ENCODE measurements around the gene SBK2.
"Not testable (repeated sequence)": the region's sequence is repeated elsewhere in the genome, so short reads cannot be mapped to it uniquely, and the experiment has no call there.

SBK2 gene

DNA sequence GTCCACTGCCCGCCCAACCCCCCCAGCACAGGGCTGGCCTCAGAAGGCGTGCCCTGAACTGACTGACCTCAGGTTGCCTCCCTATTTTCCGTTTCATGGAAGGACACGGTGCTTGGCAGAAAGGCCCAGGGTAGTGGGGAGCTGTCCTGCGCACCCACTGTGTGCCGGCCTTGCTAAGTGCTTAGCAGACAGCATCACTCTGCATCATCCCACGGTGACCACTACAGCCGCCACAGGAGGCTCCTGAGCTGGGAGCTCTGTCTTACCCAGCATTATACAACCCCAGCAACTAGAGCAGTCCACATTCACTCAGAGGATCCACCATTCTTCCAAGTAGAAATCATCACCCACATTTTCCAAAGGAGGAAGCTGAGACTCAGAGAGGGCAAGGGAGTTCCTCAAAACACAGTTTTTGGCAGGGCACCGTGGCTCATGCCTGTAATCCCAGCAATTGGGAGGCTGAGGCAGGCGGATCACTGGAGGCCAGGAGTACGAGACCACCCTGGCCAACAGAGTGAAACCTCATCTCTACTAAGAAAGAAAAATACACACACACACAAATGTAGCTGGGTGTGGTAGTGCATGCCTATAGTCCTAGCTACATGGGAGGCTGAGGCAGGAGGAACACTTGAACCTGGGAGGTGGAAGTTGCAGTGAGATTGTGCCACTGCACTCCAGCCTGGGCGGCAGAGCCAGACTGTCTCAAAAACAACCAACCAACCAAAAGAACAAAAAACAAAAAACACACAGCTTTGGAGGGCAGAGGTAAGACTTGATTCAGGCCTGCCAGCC lies 1.6 kb downstream of the SBK2 start:
- DNase-seq, result no peak

DNA sequence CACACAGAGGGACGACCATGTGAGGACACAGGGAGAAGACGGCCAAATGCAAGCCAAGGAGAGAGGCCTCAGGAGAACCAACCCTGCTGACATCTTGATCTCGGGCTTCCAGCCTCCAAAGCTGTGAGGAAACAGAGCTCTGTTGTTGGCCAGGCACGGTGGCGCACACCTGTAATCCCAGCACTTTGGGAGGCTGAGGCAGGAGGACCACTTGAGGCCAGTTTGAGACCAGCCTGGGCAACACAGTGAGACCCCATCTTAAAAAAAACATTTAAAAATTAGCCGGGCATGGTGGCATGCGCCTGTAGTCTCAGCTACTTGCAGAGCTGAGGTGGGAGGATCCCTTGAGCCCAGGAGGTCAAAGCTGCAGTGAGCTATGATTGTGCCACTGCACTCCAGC lies 2.7 kb downstream of the SBK2 start:
- not testable (repeated sequence) for DNase-seq

DNA sequence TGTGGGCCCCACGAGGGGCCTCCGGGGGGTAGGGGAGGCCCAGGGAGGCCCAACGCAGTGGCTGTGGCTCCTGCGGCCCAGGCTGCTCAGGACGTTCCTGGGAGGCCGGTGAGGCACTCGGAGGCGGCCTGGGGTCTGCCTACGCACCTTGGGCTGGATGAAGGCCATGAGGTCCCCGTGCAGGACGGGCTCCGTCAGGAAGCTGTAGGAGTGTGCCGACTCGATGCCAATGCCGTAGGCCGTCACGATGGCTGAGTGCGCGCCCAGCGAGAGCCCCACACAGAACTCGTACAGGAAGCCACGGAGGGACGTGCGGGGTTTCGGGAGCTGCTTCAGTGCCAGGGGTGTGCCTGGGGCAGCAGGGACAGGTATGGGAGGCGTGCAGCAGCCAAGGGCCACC lies 5.9 kb downstream of the SBK2 start:
- no peak for DNase-seq

DNA sequence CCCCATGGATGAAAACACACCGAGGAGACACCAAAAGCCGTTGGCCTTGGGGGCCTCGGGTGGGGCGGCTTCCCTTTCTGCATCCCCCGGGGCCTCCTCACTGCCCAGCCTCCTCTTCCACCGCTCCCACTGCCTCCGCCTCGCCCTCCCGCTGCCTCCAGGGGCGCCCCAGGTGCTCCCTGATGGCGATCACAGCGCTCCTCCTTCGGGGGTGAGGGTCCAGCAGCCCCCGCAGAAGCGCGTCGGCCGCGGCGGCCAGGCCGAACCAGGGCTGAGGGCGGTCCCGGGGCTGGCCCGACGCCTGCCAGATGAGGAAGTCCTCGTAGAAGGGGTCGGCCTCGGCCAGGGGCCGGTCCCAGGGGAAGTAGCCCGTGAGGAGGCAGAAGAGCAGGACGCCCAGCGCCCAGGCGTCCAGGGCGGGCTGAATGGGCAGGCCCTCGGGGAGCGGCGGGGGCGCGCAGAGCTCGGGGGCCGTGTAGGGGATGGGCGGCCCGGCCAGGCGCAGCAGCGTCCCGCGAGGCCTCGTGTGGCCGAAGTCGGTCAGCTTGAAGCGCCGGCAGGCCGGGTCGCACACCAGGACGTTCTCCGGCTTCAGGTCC lies 7.2 kb downstream of the SBK2 start:
- no peak for DNase-seq

DNA sequence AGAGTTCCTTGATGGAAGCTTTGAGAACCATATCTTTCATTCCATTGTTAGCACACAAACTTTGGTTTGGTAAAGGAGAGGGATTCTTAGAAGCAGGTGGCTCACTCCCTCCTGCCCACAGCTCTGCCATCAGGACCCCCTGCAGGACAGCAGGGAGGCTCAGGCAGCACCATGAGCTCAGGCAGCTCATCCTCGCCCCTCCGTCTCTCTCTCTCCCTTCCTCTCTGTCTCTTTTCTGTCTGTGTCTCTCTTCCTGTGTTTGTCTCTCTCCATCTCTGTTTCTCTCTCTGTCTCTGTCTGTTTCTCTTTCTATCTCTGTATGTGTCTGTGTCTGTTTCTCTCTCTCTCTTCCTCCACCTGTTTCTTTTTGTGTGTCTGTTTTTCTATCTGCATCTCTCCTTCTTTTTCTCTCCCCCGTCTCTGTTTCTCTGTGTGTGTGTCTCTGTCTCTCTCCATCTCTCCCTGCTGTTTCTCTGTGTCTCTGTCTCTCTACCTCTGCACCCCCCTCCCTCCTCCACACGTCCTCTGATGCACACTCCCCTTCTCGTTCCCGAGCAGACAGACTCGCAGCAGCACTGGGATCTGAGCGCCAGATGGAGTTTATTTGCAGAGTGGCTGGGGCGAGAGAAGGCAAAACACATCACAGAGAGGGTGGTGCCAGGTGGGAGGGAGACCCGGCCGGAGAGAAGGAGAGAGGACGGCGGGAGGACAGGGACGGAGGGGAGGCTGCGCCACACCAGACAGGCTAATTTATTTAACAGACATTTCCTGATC lies 8.7 kb downstream of the SBK2 start:
- DNase-seq, result peak in 2 of 14 donors; percentile 9 to 94

DNA sequence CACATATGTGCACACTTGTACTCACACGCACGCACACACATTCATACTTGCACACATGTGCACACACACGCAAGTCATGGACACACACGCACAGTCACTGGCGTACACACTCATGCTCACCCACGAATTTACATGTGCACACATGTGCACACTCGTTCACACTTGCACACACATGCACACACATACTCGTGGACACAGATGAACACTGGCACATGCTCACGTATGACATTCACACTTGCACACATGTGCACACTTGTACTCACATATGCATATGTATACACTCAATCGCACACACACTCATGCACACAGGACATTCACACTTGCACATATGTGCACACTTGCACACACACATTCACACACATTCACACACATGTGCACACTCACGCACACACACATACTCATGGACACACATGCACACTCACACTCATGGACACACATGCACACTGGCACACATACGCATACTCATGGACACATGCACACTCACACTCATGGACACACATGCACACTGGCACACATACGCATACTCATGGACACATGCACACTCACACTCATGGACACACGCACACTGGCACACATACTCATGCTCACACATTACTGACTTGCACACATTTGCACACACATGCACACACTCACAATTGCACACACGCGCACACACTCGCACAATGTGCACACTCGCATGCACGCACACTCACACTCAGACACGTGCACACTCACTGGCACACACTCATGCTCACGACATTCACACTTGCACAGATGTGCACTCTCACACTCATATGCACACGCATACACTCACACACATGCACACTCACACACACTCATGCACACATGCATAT lies 9.5 kb downstream of the SBK2 start:
- no peak for DNase-seq

DNA sequence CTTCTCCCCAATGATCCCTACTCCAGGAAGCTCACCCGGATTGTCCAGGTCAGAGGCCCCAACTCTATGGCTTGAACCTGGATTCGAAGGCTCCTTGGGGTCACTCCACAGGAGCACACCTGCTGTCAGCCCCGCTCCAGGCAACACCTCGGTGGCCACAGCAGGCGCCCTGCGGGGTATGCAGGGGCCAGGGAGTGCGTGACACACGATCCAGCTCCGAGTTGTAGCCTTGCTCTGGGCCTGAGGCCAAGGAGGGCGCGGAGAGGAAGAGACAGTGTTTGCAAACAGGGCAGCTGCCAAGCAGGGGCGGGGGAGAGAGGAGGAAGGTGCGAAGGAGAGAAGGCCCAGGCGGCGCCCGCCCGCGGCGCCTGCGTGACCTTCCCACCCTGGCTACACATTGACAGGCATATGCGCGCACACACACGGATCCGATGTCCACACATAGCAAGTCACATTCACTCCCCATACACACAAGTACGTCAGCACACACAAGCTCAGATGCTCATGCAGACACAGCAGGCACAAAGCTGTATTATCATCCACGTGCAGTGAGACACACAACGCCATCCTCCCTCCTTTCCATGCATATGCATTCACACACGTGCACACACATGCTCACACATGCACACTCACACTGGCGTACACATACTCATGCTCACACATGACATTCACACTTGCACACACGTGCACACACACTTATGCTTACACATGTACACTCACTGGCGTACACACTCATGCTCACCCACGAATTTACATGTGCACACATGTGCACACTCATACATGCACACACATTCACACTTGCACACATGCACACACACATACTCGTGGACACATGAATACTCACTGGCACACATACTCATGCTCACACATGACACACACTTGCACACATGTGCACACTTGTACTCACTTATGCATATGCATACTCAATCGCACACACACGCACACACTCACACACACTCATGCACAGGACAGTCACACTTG lies 10.4 kb downstream of the SBK2 start:
- DNase-seq, result peak in 2 of 14 donors; percentile 4 to 50

DNA sequence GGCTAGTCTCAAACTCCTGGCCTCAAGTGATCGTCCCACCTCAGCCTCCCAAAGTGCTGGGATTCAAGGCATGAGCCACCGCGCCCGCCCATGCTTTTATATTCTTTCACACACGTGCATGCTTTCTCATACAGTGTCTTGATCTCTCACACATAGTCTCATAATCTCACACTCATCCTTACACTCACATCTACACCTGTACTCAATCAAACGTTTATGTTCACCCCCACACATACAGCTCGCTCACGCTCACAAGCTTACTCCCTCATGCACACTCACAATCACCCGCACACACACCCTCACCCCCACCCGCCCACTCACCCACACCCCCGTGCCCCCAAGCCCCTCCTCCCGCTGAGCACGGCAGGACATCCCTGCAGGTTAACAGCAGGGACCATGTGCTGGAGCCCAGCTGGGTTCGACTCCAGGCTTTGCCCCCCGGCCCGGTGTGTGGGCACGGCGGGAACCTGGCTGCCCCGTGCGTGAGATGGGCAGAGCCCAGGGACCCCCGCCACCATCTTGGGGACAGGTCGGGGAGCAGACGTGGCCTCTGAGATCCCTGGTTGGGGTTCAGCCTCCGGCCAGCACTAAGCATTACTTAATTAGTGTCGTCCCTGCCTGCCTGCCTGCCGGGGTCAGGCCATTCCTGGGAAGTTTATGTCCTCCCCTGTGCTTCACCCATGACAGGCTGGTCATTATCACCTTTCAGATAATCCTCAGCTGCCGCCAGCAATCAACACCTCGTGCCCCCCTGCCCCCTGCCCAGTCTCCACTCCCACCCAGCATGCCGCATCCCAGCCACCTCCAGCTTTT lies 11.4 kb downstream of the SBK2 start:
- no peak for DNase-seq

DNA sequence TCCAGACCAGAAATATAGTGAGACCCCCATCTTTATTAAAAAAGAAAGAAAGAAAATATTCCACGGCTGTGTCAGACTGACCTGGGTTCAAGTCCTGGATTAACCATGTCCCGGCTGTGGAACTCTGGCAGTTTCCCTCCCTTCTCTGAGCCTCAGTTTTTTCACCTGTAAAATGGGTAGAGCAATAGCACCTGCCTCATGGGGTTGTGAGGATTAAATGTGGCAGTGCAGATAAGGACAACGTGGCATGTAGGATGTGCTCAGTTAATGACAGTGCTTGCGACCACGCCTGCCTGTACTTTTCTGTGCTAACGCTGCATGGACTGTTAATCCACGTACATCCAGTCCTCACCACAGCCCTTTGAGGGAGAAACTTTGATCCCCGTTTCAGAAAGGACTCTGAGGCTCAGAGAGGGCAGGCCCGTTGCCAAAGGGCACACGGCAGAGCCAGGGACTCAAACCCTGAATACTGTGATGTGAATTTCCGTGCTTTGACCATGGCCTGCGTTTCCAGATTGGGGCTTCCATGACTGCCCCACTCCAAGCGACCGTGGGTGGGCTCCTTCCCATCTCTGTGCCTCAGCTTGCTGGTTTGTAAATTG lies 16.1 kb downstream of the SBK2 start:
- no peak for DNase-seq

DNA sequence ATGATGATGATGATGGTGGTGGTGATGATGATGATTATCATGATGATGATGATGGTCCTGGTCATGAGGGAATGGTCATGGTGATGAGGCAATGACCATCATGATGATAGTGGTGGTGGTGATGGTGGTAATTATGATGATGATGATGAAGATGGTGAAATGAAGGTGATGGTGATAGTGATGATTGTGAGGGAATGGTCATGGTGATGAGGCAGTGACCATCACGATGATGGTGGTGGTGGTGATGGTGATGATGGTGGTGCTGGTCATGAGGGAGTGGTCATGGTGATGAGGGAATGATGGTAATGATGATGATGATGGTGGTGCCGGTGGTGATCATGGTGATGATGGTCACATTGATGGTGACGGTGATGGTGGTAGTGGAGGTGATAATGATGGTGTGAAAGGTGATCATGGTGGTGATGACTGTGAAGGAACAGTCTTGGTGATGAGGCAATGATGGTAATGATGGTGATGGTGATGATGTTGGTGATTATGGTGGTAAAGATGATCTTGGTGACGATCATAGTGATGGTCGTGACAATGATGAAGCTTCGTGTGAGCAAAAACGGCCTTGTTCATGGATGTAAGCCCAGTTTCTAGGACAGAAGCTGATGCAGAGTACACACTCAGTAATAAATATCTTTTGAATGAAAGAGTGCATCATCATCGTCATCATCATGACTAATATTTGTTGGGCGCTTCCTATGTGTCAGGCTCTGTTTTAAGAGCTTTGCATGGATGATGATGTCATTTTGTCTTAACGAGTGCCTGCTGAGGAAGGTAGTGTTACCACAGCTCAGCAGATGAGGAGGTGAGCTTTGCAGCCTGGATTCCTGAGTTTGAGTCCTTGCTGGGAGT lies 17.3 kb downstream of the SBK2 start:
- no peak for DNase-seq

DNA sequence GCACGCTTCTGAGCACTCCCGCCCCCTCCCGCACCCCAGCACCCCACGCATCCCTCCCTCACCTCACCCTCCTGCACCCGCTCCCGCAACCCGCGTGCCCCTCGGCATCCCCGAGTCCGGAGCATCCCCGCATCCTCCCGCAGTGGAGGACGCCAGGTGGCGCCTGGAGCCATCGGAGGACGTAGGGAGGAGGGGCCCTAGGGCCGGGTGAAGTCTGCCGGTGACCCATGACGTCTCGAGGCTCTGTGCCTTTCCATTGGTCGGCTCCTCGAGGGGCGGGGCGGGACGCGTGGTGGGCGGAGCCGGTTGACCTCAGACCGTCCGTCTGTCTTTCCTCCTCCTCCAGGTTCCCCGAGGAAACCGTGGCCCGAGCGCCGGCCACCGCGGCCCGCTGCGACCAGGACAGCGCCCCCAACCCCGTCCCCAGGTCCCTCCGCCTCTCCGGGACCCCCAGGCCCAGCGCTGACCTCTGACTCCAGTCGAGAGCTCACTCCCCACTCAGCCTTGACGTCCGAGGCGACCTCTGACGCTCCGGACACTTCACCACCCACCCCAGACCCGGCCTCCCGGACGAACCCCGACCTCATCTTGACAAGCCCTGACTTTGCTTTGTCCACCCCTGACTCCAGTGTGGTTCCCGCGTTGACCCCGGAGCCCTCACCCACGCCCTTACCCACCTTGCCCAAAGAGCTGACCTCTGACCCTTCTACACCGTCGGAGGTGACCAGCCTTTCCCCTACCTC lies 19.9 kb downstream of the SBK2 start:
- peak; percentile 36 to 91 (median 85) for DNase-seq

DNA sequence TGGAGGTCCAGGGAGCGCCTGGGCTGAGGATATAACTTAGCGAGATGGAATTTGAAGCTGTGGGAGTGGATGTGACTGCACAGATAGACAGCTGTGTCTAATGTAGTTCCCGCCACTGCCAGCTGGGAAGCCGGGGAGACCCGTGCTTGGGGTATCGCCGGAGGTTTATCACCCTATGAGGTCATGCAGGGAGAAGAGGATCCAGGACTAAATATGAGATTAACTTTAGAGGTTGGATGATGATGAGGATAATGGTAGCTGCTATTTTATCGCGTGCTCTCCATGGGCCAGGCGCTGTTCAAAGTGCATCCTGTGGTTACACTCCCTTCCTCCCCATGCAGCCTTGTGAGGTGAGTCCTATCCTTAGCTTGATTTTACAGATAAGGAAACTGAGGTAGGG lies 28.8 kb downstream of the SBK2 start:
- no peak for DNase-seq

DNA sequence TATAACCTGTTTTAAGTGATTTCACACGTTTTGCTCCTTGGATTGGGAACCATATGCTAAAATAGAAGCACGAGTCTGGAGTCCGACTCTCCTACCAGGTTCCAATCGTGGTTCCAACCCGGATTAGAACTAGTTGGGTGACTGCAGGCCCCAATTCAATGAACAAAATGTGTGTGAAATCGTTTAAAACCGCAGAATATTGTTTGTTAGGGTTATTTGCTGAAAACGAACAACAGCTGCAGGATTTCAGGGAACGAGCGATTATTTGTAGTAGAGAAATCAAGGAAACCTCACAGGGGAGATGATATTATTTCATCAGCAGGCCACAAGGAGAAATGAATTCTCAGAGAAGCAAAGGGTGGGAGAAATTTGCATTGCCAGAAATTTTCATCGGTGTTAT lies 32.0 kb downstream of the SBK2 start:
- DNase-seq, result no peak

DNA sequence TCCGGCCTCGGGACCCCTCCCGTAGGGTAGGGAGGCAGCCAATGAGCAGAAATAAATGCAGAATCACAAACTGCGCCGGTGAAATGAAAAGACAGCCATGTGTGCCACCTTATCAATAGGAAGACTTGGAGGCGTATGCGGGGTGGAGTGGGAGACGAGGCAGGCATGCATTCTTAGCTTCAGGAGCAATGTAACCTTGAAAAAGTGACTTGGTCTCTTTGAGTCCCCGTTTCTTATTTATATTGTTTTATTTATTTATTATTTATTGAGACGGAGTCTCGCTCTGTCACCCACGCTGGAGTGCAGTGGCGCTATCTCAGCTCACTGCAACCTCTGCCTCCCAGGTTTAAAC lies 32.7 kb downstream of the SBK2 start:
- no peak for DNase-seq

DNA sequence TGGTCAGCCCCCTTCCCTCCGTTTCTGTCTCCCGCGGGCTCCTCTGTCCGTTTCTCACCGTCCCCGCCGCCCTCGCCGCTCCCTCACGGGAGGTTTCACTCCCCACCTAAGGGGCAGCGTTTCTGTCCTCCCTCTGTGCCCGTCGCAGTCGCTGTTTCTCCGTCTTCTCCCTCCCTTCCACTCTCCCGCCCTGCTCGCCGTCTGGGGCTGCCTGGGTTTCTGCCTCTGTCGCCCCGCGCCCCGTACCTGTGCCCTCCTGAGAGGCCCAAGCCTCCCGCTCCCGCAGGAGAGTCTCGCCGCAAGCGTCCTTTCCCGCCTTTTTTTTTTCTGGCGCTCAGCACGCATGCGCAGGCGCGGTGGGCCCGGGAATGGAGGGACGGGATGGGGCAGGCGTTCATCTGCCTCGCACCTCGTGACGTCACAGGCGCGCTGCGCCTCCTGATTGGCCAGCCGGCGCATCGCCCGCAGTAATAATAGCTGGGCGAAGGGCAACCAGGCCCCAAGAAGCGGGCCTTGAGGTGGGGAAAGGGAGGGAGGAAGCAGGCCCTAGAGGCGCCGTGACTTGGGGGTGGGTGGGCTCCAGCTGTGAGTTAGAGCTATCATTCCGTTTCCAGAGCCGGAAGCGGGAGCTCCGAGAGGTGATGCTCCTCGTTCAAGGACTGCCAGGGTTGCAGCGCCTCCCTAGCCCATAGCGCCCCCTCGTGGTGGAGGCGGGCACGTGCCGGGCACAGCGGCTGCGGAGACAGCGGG lies 33.3 kb downstream of the SBK2 start:
- DNase-seq, result peak; percentile 71 to 99 (median 95)

DNA sequence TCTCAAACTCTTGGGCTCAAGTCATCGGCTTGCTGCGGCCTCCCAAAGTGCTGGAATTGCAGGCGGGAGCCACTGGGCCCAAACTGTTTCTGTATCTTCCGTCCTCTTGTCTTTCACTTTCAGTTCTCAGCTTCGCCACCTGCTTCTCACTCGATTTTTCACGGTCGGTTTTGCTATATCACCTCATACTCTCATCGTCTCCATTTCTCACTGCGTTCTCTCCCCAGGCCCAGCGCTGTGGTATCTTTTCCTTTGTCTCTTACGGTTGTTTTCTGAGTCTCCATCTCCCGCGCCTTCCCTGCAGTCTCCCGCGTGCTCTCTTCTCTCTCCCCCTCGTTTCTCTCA lies 33.8 kb downstream of the SBK2 start:
- DNase-seq, result no peak

DNA sequence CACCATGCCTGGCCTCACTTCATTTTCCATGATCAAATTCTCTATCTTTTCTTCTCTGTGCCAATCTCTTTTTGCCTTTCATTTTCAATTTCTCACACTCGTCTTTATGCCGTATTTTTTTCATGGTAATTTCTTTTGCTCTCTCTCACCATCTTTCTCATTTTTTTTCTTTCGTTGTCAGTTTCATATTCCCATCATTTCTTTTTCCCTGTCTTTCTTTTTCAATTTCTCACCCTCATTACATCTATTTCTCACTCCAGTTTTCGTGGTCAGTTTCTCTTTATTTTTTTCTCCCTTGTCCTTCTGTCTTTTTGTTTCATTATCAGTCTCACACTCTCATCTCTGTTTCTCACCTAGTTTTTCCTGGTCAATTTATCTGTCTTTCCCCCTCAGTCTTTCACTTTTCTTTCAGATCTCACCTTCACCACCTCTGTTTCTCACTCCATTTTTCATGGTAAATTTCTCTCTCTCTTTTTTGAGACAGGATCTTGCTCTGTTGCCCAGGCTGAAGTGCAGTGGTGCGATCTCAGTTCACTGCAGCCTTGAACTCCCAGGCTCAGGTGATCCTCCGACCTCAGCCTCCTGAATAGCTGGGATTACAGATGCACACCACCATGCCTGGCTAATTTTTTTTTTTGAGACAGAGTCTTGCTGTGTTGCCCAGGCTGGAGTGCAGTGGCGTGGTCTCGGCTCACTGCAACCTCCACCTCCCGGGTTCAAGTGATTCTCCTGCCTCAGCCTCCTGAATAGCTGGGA lies 34.6 kb downstream of the SBK2 start:
- DNase-seq, result no peak
